Fibroblast of peridontal ligament (primary cell): Measurements from ENCODE around the gene CRYGA.
"Not testable (repeated sequence)": the region's sequence is repeated elsewhere in the genome, so short reads cannot be mapped to it uniquely, and the experiment has no call there.

Source experiments
- DNase-seq: peaks from one replicate; pipeline ENCODE4 v3.0.0-alpha.2; 2010; ENCODE audit errors: extremely low read depth

Gene CRYGA

GRCh38 chr2:208164951-208165755 lies 1.8 kb upstream of the CRYGA start:
- no peak for DNase-seq

GRCh38 chr2:208156439-208156838 lies 7.0 kb downstream of the CRYGA start:
- DNase-seq = no peak

GRCh38 chr2:208153156-208153555 lies 10.2 kb downstream of the CRYGA start:
- DNase-seq = no peak

DNA sequence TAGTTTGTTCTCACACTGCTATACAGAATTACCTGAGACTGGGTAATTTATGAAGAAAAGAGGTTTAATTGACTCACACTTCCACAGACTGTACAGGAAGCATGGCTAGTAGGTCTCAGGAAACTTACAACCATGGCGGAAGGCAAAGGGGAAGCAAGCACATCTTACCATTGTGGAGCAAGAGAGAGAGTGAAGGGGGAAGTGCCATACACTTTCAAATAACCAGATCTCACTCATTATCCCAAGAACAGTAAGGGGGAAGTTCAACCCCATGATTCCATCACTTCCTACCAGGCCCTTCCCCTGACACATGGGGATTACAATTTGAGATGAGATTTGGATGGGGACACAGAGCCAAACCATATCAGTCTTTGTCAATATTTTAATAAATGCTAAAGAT lies 12.4 kb downstream of the CRYGA start:
- DNase-seq = no peak

- DNase-seq = no peak
Observed at GRCh38 chr2:208150094-208150493, 13.3 kb downstream of the CRYGA start.

GRCh38 chr2:208148803-208149202 lies 14.6 kb downstream of the CRYGA start:
- no peak for DNase-seq

GRCh38 chr2:208147759-208148158 lies 15.6 kb downstream of the CRYGA start:
- no peak for DNase-seq

DNA sequence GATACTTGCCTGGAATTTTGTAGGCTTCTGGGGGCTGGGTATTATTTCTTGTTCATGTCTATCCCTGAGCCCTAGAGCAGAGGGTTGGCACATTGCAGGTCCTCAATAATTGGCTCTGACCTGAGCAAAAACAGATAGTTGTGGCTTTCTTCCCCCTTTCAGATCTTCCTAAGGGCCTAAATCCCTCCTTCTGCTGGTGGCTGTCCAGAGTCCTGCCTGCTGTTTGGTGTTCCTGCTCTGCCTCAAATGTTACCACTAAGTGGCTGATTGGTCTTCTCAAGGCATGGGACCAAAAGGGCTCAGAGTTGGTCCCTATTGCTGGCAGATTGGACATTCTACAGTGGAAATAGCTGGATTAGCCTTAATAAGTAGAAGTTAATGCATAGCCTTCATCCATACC lies 16.4 kb downstream of the CRYGA start:
- DNase-seq = no peak

DNA sequence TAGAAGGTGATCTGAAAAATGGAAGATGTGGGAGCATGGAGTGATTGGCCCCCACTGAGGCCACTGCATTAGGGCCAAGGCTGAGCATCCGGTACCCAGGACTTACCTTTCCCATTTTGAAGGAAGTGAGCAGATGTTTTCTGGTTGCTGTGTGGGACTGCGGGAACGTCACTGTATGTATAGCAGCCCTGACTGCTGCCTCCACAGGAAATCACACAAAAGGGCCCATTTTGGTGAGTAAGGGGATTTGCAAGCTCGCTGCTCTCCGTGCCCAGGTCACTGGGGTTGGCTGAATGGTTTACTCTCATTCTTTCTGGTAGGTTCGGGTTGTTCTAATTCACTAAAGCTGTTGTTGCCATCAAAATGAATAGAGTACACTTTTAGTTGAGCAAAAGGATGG lies 17.4 kb downstream of the CRYGA start, which contains the start of gene CRYGB:
Gene CRYGB, minus strand, starts transcription at position 153 of the 400 bp plus-strand sequence. Its CDS starts 38 bp downstream, at position 115.
- no peak for DNase-seq

DNA sequence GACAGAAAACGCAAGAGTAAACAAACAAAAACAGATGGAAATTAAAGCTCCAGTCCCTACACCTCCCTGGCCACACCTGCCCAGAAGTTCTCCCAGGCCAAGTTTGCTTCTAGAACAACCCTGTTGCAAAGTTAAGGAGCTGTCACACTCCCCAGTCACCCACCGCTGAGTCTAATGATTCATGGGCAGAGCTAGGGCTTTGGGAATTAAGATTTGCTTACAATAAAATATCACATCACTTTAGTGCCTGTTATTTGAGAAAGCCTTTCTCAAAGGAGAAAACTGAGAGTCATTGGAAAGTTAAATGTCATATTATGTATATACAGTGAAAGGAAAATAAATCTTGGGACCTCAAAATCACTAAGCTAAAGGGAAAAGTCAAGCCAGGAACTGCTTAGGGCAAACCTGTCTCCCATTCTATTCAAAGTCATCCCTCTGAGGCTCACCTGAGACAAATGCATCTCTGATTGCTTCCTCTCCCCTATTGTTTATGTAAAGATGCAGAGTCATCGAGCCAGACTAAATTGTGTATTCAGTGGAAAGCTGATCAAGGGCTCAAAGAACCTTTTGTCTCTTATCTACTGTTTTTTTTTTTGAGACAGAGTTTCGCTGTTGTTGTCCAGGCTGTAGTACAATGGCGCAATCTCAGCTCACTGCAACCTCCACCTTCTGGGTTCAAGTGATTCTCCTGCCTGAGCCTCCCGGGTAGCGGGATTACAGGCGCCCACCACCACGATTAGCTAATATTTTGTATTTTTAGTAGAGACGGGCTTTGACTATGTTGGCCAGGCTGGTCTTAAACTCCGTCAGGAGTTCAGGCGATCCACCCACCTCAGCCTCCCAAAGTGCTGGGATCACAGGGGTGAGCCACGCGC lies 20.2 kb downstream of the CRYGA start:
- DNase-seq = no peak

DNA sequence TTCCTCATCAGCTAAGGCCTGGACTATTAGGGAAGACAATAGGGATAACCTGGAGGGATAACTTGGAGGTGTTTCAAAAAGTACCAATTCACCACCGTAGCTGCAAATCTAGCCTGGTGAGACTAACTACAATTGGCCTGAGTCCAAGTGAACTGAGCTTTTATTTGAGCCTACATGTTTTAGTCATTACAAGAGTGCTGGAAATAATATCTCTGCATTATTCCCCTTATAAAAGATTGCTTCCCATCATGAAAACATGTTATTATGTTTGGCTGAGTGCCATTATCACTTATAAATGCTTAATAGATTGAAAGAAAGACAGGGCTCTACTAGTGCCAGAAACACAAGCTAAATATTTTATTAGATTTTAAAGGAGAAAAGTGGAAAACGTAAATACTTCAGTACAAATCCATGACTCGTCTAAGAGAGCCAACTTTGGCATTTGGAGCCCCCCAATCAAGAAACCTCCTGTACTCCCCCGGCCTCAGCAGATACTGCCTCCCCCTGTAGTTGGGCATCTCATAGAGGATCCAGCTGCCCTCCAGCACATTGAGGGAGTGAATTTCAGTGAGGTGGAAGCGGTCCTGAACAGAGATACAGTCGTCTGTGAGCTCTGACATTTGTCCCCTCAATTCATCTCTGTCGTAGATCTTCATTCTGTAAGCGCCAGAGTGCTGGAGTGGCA lies 21.0 kb downstream of the CRYGA start:
- DNase-seq = peak; percentile 8

DNA sequence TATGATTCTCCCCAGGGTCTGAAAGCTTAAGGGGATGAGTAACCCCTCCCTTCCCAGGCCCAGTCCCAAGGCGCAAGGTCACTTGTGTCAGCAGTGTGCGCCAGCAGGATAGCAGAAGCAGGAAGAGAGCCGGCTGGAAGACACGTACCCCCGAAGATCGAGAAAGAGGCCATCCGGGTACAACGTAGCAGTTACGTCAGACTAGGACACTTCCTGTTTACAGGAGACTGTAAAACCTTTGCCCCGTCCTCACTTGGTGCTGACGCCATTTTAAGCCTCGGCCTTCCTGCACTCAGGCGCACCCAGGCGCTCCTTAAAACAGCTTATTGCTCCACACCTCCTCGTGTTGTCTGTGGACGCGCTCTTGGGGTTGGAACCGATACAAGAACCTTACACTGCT lies 23.9 kb downstream of the CRYGA start:
- DNase-seq = no peak

DNA sequence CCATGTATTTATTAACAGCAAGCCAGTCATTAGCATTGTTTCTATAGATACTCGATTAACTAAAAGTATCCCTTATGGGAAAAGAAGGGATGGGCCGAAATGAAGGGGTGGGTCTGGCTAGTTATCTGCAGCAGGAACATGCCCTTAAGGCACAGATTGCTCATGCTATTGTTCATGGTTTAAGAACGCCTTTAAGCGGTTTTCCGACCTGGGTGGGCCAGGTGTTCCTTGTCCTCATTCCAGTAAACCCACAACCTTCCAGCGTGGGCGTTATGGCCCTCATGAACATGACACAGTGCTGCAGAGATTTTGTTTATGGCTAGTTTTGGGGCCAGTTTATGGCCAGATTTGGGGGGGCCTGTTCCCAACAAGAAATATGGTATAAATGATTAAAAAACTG lies 25.1 kb downstream of the CRYGA start:
- not testable (repeated sequence) for DNase-seq

GRCh38 chr2:208136716-208137094 lies 26.7 kb downstream of the CRYGA start:
- DNase-seq = no peak

GRCh38 chr2:208135794-208136715 lies 27.3 kb downstream of the CRYGA start:
- DNase-seq = no peak

- no peak for DNase-seq
Observed at GRCh38 chr2:208134928-208135586, 28.3 kb downstream of the CRYGA start.

GRCh38 chr2:208130712-208131110 lies 32.7 kb downstream of the CRYGA start:
- no peak for DNase-seq

DNA sequence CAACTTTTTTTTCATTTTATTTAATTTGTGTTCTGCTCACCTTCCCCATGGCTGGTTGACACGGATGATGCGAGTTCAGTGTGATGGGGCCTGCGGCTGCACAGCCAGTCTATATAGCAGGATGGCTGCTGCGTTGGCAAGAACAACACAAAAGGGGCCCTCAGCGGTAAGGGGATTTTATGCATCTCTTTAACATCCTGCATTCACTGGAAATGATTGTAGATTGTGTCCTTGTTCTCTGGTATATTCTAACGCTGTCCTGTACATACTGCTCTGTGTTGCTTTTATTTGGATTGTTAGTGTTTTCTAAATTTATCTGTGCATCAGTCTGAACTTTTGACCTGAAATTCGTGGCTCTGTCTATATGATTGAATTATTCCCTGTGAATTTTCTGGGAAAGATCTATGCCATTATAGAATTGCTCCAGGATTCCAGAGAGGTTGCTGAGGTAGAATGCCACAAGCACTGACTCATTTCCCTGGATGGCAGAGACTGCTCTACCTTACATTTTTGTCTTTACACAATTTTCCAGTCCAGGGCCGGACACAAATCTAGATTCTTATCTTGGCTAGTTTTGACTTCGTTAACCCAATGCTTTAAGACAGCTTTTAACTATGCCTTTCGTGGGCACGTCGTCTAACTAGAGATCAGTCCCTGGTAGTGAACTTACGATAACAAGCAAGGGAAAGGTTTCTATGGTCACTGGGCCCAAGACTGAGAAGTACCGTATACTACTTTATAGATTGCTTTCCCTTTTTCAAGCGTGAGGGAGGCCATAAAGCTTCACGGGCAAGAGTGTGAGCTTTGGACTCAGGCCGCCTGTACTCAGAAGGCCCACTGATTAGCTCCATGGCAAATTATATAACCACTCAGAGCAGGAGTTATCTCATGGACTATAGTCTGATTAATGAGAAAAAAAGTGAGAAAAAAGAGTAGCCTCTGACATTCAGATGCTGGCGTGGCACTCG lies 33.4 kb downstream of the CRYGA start, which contains the start of gene CRYGC:
Gene CRYGC, minus strand, starts transcription at position 85 of the 968 bp plus-strand sequence. Its CDS starts 36 bp downstream, at position 49.
- no peak for DNase-seq

DNA sequence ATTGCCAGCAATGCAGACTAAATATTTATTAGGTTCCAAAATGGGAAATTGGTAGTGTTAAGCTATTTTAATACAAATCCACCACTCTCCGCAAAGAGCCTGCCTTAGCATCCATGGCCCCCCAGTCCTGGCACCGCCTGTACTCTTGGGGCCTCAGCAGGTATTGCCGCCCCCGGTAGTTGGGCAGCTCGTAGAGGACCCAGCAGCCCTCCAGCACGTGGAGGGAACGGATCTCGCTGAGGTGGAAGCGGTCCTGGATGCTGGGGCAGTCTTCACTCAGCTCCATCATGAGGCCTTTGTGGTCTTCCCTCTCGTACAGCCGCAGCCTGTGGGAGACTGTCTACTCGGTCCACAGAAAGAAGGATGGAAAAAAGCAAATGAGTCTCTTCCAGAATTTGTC lies 35.3 kb downstream of the CRYGA start:
- DNase-seq = no peak
